Endothelial cell of umbilical vein (primary cell): ENCODE results near the gene GDPD3.

Experiments
- EZH2 ChIP-seq: IDR thresholded peaks from 2 replicates; pipeline ENCODE4 v1.6.1; 2012; ENCODE audit warnings: borderline replicate concordance, low read depth, mild to moderate bottlenecking, moderate library complexity, low read length, inconsistent platforms; ENCODE audit not compliant: severe bottlenecking
- POLR2AphosphoS5 ChIP-seq: IDR thresholded peaks from 2 replicates; pipeline ENCODE4 v1.6.1; 2012; ENCODE audit warnings: low read depth, mild to moderate bottlenecking, control low read depth, low read length, moderate library complexity; ENCODE audit not compliant: insufficient read depth
- TF ChIP-seq, protein P1 (sequence below), 2 donors: IDR thresholded peaks; 1 replicate in 1 of 2; 2 replicates in 1 of 2; pipeline ENCODE4 v1.5.1; 2011; ENCODE audit warnings: low read length in 2 of 2, mild to moderate bottlenecking in 2 of 2, moderate library complexity in 2 of 2, control low read depth in 1 of 2, inconsistent platforms in 1 of 2, low read depth in 1 of 2; ENCODE audit not compliant: insufficient read depth in 1 of 2; ENCODE audit errors: extremely low read depth in 1 of 2

DNA sequence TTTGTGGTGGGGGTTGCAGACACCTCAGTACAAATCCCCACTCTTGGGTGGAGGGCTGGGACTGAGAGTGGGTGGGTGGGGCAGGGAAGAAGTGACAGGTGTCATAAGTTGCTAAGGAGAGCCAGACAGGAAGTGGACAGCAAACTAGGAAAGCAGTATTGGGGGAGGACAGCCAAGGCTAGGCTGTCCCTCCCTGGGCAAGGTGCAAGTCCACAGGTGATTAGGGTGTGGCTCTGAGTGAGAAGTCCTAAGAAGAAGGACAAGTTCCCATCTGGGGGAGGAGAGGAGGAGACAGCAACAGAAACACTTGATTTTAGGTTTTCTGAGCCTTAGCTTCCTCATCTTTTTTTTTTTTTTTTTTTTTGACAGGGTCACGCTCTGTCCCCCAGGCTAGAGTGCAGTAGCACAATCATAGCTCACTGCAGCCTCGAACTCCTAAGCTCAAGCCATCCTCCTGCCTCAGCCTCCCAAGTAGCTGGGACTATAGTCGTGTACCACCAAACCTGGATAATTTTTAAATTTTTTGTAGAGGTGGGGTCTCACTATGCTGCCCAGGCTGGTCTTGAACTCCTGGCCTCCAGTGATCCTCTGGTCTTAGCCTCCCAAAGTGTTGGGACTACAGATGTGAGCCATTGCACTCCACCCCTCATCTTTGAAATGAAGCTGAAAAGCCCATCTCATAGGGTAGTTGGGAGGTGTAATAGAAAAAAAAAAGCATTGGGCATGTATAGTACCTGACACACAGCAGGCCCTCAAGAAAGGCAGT, 7.2 kb upstream of the GDPD3 start:
- TF ChIP-seq, protein P1, sequence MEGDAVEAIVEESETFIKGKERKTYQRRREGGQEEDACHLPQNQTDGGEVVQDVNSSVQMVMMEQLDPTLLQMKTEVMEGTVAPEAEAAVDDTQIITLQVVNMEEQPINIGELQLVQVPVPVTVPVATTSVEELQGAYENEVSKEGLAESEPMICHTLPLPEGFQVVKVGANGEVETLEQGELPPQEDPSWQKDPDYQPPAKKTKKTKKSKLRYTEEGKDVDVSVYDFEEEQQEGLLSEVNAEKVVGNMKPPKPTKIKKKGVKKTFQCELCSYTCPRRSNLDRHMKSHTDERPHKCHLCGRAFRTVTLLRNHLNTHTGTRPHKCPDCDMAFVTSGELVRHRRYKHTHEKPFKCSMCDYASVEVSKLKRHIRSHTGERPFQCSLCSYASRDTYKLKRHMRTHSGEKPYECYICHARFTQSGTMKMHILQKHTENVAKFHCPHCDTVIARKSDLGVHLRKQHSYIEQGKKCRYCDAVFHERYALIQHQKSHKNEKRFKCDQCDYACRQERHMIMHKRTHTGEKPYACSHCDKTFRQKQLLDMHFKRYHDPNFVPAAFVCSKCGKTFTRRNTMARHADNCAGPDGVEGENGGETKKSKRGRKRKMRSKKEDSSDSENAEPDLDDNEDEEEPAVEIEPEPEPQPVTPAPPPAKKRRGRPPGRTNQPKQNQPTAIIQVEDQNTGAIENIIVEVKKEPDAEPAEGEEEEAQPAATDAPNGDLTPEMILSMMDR (IDR thresholded peaks at IDR 0.05; ENCODE audit: extremely low read depth in 1 of 2, insufficient read depth in 1 of 2, low read depth in 1 of 2, low read length in 2 of 2), result no peak
- TF ChIP-seq POLR2AphosphoS5, result no peak
- TF ChIP-seq EZH2, result no peak
